22Rv1 (cell line): Measurements from ENCODE around the gene MAP6D1.

Experiments used
- H3K27ac ChIP-seq: fragments of 450-650 bp; 2 replicates; pipeline ENCODE4 v1.5.1; 2017
- CTCF ChIP-seq: fragments of 450-650 bp; IDR thresholded peaks from 2 replicates; pipeline ENCODE4 v1.5.1; 2017; ENCODE audit warnings: mild to moderate bottlenecking
- ZFX ChIP-seq: fragments of 450-650 bp; IDR thresholded peaks from 2 replicates; pipeline ENCODE4 v1.6.1; 2017; ENCODE audit warnings: antibody characterized with exemption, borderline replicate concordance

Gene MAP6D1

DNA sequence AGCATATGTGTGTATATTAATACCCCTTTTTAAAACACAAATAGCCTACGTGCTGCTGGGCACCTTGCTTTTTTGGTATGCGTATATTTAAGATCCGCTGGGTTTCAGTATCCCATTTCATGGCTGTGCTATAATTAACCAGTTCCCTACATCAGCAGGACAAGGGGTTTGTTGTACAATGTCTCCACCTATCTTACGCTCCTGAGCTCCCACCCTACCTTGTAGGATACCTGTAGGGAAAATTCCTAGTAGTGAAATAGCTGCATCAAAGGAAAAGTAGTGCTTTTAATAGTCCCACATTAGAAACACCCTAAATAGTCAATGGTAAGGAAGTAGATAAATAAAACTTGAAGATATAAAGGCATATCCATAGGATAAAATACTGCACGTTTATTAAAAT, 1.4 kb downstream of the MAP6D1 start:
- TF ChIP-seq CTCF (no peak), ZFX (no peak)
- H3K27ac ChIP-seq: no peak overlapping the region

- no peak overlapping the region for H3K27ac ChIP-seq
- TF ChIP-seq CTCF: no peak
- no peak for TF ChIP-seq ZFX
These were observed 2.7 kb downstream of the MAP6D1 start for GRCh38 chr3:183822631-183823030.

- no peak overlapping the region for H3K27ac ChIP-seq
- no peak for TF ChIP-seq ZFX
These were observed 5.5 kb downstream of the MAP6D1 start for GRCh38 chr3:183819831-183820230.

DNA sequence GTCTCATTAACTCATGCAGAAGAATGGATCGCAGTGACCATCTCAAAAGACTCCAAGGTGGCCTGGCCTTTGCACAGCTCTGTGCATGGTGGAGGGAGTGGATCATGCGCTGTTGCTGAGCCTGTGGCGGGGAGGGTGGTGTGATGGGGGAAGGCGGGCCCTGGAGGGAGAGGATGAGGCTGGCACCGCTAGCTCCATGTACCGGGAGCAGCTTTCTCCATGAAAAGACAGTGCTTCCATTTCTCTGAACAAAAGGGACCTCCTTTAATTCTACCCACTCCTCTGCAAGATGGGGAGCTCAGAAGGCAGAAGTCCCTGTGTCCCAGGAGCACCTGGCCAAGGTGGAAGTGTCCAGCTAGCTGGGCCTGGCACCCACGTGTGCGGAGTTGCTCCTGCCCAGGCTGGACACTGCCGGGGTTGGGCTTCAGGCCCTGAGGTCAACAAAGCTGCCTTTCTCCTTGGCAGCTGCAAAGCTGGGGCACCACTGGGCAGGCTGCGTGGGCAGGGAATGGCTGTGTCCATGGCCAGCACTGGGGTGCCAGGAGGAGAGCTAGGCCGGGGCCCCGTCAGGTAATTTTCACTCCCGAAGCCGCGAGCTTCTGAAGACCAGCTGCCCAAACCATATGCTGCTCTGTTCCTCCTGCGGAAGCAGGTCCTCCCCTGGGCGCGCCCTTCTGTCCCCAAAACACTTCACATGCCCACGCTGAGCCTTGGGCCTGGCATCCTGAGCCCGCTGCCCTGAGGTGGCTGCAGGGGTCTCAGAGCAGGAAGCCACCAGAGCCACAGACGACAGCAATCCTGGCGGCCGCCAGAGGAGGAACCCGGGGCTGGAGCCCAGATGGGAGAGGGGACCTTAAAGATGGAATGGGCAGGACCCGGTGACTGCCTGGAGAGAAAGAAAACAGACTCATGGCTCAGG, 6.4 kb downstream of the MAP6D1 start:
- no peak for TF ChIP-seq ZFX
- no peak for TF ChIP-seq CTCF
- no peak overlapping the region for H3K27ac ChIP-seq

DNA sequence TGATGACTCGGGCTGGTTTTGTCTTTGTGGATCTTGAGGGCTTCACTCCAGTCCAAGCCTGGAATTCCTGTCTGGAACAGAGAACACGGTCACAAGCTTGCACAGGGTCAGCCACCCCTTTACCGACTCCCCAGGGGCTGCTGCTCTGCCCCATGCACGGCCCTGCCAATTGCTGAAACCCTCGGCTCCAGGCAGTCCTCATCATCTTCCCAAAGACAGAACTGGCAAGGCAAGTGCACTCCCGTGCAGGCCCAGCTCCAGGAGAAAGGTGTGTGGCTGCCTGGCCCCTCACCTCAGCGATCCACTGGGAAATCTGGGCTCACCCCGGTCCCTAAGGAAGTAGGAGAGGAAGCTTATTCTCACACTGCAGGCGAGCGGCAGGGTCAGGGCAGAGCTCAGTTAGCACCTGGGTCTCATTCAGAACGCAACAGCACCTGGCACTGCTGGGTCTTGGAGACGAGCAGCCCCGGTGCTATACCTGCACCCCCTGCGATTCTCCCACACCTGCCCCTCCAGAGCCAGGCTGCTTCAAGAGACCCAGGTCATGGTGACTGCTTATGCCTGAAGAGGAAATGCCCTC, 7.2 kb downstream of the MAP6D1 start:
- TF ChIP-seq CTCF (no peak), ZFX (no peak)

DNA sequence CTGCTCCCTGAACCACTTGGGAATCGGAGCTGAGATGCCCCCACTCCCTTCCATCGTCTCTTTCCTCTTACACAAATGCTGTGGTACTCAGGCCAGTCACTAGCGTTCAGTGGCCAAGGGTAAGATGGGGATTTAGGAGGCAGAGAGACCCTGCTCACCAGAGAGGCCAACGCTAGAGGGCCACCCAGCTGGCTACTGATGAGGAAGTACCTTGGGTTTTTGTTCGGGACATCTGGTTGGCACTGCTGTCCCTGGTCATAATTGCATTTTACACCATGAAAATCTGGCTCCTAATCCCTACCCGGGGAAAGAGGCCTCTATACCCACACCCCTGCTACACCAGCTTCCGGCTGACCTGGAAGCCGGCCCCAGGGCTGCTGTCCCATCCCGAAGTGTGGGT, 7.7 kb downstream of the MAP6D1 start:
- TF ChIP-seq ZFX (no peak), CTCF (no peak)
- no peak overlapping the region for H3K27ac ChIP-seq

More for the DNA sequence above, 7.2 kb downstream of the MAP6D1 start:
- H3K27ac ChIP-seq: no peak overlapping the region

- no peak overlapping the region for H3K27ac ChIP-seq
- TF ChIP-seq CTCF (no peak), ZFX (no peak)
These were observed 8.5 kb downstream of the MAP6D1 start for GRCh38 chr3:183816681-183817510.
